HepG2 (cell line): ENCODE data around the gene ARHGAP45. TPM values are rescaled to one million over a fixed set of nuclear protein-coding genes. Genes with fewer than 3 reads are reported as not detected.

Source experiments
- BATF2 ChIP-seq: sonication (generic); formaldehyde crosslinking; IDR thresholded peaks from 2 replicates; pipeline ENCODE4 v1.8.0; 2022; ENCODE audit warnings: mild to moderate bottlenecking, missing genetic modification reagents, moderate library complexity
- FOXA1 ChIP-seq, 2 experiments: fragments of 450-650 bp in 1 of 2; sonication (generic) in 1 of 2; formaldehyde crosslinking in 1 of 2; IDR thresholded peaks; 2 replicates each; pipeline versions ENCODE4 v1.4.0 to v1.6.1; 2016 to 2020; ENCODE audit warnings: missing genetic modification reagents in 1 of 2
- FOXP4 ChIP-seq: sonication (generic); formaldehyde crosslinking; IDR thresholded peaks from 2 replicates; pipeline ENCODE4 v1.4.0; 2020; ENCODE audit warnings: missing genetic modification reagents
- HDAC2 ChIP-seq: sonication (generic); formaldehyde crosslinking; IDR thresholded peaks from 2 replicates; pipeline ENCODE4 v1.4.0; 2020; ENCODE audit warnings: missing genetic modification reagents
- ISX ChIP-seq: sonication (generic); formaldehyde crosslinking; conservative IDR thresholded peaks from 2 replicates; pipeline ENCODE4 v1.5.0; 2020; ENCODE audit warnings: missing genetic modification reagents
- JUNB ChIP-seq: sonication (generic); formaldehyde crosslinking; IDR thresholded peaks from 2 replicates; pipeline ENCODE4 v1.8.0; 2022; ENCODE audit warnings: missing genetic modification reagents, mild to moderate bottlenecking, borderline replicate concordance
- KAT2B ChIP-seq: fragments of 150-350 bp; IDR thresholded peaks from 2 replicates; pipeline ENCODE4 v1.6.1; 2014; ENCODE audit warnings: low read depth, low read length, borderline replicate concordance
- KMT2B ChIP-seq: IDR thresholded peaks from 2 replicates; pipeline ENCODE4 v1.6.1; 2016; ENCODE audit warnings: missing genetic modification reagents, missing compliant biosample characterization
- LBX2 ChIP-seq: sonication (generic); formaldehyde crosslinking; IDR thresholded peaks from 2 replicates; pipeline ENCODE4 v1.5.0; 2020; ENCODE audit warnings: missing genetic modification reagents, mild to moderate bottlenecking, borderline replicate concordance
- MAFG ChIP-seq: sonication (generic); formaldehyde crosslinking; IDR thresholded peaks from 2 replicates; pipeline ENCODE4 v1.5.1; 2020; ENCODE audit warnings: mild to moderate bottlenecking, missing genetic modification reagents
- MIER2 ChIP-seq: IDR thresholded peaks from 2 replicates; pipeline ENCODE4 v1.6.1; 2016; ENCODE audit warnings: missing biosample characterization, missing genetic modification reagents
- NFE2L2 ChIP-seq: fragments of 150-350 bp; IDR thresholded peaks from 2 replicates; pipeline ENCODE4 v1.6.1; 2014; ENCODE audit warnings: low read length
- NFIC ChIP-seq: IDR thresholded peaks from 2 replicates; pipeline ENCODE4 v1.6.1; 2012; ENCODE audit warnings: mild to moderate bottlenecking, low read length, inconsistent platforms
- RAD51 ChIP-seq: fragments of 450-650 bp; IDR thresholded peaks from 2 replicates; pipeline ENCODE4 v1.6.1; 2016; ENCODE audit warnings: borderline replicate concordance
- TCF12 ChIP-seq, 2 experiments: fragments of 450-650 bp in 1 of 2; sonication (generic) in 1 of 2; formaldehyde crosslinking in 1 of 2; IDR thresholded peaks; 2 replicates each; pipeline versions ENCODE4 v1.6.1 to v1.8.0; 2017 to 2022; ENCODE audit warnings: antibody characterized with exemption in 1 of 2, mild to moderate bottlenecking in 1 of 2, missing genetic modification reagents in 1 of 2, moderate library complexity in 1 of 2
- TEAD2 ChIP-seq: sonication (generic); formaldehyde crosslinking; IDR thresholded peaks from 2 replicates; pipeline ENCODE4 v1.9.0; 2021; ENCODE audit warnings: missing genetic modification reagents
- ZBTB3 ChIP-seq: sonication (generic); formaldehyde crosslinking; IDR thresholded peaks from 2 replicates; pipeline ENCODE4 v1.4.0; 2020; ENCODE audit warnings: low read depth, mild to moderate bottlenecking, moderate library complexity, missing genetic modification reagents, borderline replicate concordance
- ZBTB34 ChIP-seq: sonication (generic); formaldehyde crosslinking; IDR thresholded peaks from 2 replicates; pipeline ENCODE4 v1.8.0; 2022; ENCODE audit warnings: mild to moderate bottlenecking, missing genetic modification reagents
- ZFX ChIP-seq: sonication (generic); formaldehyde crosslinking; IDR thresholded peaks from 2 replicates; pipeline ENCODE4 v1.4.0; 2020; ENCODE audit warnings: mild to moderate bottlenecking, low read depth, missing genetic modification reagents, moderate library complexity
- ZNF597 ChIP-seq: sonication (generic); formaldehyde crosslinking; IDR thresholded peaks from 2 replicates; pipeline ENCODE4 v1.5.0; 2020; ENCODE audit warnings: missing genetic modification reagents
- ZNF776 ChIP-seq: sonication (generic); formaldehyde crosslinking; IDR thresholded peaks from 2 replicates; pipeline ENCODE4 v1.4.0; 2020; ENCODE audit warnings: mild to moderate bottlenecking, missing genetic modification reagents
- ZNF878 ChIP-seq: sonication (generic); formaldehyde crosslinking; IDR thresholded peaks from 2 replicates; pipeline ENCODE4 v1.8.1; 2023; ENCODE audit warnings: mild to moderate bottlenecking, missing genetic modification reagents, moderate library complexity
- ZSCAN5A ChIP-seq: sonication (generic); formaldehyde crosslinking; IDR thresholded peaks from 2 replicates; pipeline ENCODE4 v1.8.0; 2022; ENCODE audit warnings: mild to moderate bottlenecking, missing genetic modification reagents, borderline replicate concordance
- polyA plus RNA-seq, 8 experiments: library from polyadenylated mRNA; depleted of rRNA in 3 of 8; stranded (reverse) in 7 of 8; unstranded in 1 of 8; fragments of >200 nt; fragmentation: Illumina TruSeq in 4 of 8; extraction: Trizol in 4 of 8; gene quantifications; 2 replicates each; pipeline versions ENCODE4 v1.2.1 to v1.2.3, GENCODE V29; 2011 to 2016; ENCODE audit warnings: low read depth in 4 of 8, missing spikeins in 1 of 8, mixed read lengths in 1 of 8; ENCODE audit not compliant: insufficient read depth in 1 of 8
- total RNA-seq, 5 experiments: library from RNA; depleted of rRNA; stranded (reverse); fragments of >200 nt; fragmentation: Illumina TruSeq; extraction: Trizol; gene quantifications; 2 replicates each; pipeline ENCODE4 v1.2.3, GENCODE V29; 2016; ENCODE audit warnings: low read depth in 1 of 5

The ARHGAP45 gene
- total and polyA plus RNA-seq, 2 of the 13 experiments (the other 11 are each of a cell fraction or from before 2014, with no cell fraction given): 0.84 to 32.0 TPM

GRCh38 chr19:1103708-1104310 lies 36.8 kb downstream of the ARHGAP45 start, which contains the start of gene GPX4 (continued):
- TF ChIP-seq ZBTB34 (CRISPR knock-in tag) (no peak), FOXP4 (no peak), JUNB (CRISPR knock-in tag) (no peak), RAD51 (no peak), ZBTB3 (CRISPR knock-in tag) (no peak), FOXA1 (IDR thresholded peaks at IDR 0.05) (no peak), FOXA1 (CRISPR knock-in tag; IDR thresholded peaks at IDR 0.05) (no peak), NFIC (no peak), LBX2 (CRISPR knock-in tag) (peak; percentile 67; the same call in 1 of the 2 replicates), MIER2 (CRISPR knock-in tag) (no peak), TEAD2 (CRISPR knock-in tag) (no peak), MAFG (no peak), KMT2B (peak; percentile 12; the same call in 1 of the 2 replicates), ISX (no peak), BATF2 (CRISPR knock-in tag) (no peak), ZNF597 (CRISPR knock-in tag) (no peak), ZNF776 (CRISPR knock-in tag) (peak; percentile 8; the same call in 1 of the 2 replicates), NFE2L2 (no peak), KAT2B (no peak), ZNF878 (CRISPR knock-in tag) (no peak), TCF12 (IDR thresholded peaks at IDR 0.05) (no peak), TCF12 (CRISPR knock-in tag; IDR thresholded peaks at IDR 0.05) (peak; percentile 69; the same call in 1 of the 2 replicates), ZSCAN5A (CRISPR knock-in tag) (0 out of 2 replicates have a peak, but pooled peaks have one; percentile 40), ZFX (peak; percentile 89), HDAC2 (CRISPR knock-in tag) (0 out of 2 replicates have a peak, but pooled peaks have one; percentile 14)
